ENCODE measurements around the gene ADAM12.

ADAM12 gene

DNA sequence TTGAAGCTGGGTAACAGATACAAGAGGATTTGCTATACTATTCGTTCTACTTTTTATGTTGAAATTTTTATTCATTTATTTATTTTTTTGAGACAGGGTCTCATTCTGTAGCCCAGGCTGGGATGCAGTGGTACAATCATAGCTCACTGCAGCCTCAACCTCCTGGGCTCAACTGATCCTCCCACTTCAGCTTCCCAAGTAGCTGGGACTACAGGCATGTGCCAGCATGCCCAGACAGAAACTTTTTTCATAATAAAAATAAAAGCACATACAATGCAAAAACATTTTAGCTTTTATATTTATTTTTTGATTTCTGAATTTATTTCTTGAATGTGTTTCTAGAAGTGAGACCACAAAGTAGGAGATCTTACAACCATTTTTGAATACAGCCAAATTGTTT lies 420.7 kb downstream of the ADAM12 start:
- TF ChIP-seq ELF4 (IDR thresholded peaks at IDR 0.05) = no peak
- ChIA-PET CTCF (no interaction called here), POLR2A (no interaction called here)
- DNase-seq (ENCODE audit: extremely low spot score) = no peak

DNA sequence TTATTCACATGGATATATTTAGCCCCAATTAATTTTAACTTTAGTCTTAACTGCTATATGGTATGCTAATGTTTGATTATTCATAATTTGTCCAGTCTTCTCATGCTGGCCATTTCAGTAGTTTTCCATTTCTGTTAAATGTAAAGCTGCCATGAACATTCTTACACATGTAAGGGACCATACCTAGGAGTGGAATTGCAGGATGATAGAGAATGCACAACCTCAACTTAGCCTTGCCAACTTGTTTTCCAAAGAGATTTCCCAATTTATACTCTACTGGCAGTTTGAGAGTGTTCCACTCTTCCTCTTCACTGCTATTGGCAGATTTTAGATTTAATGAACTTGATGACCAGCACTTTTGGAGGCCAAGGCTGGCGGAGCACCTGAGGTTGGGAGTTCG lies 423.7 kb downstream of the ADAM12 start:
- ChIA-PET CTCF (interaction anchor here (0.7 kb wide), 1 partner anchor 11 kb away, joined by 5 read pairs; no protein-coding TSS in a partner anchor), POLR2A (no interaction called here)
- no peak for DNase-seq (ENCODE audit: extremely low spot score)
- TF ChIP-seq SUZ12 (IDR thresholded peaks at IDR 0.05) (no peak), ELF4 (IDR thresholded peaks at IDR 0.05) (no peak), L3MBTL2 (conservative IDR thresholded peaks at IDR 0.05) (no peak), FOXM1 (IDR thresholded peaks at IDR 0.05; ENCODE audit: borderline replicate concordance) (no peak), ARNT (IDR thresholded peaks at IDR 0.05) (no peak), LEF1 (IDR thresholded peaks at IDR 0.05; ENCODE audit: borderline replicate concordance) (no peak), HDGF (IDR thresholded peaks at IDR 0.05; ENCODE audit: borderline replicate concordance) (no peak), FOXK2 (IDR thresholded peaks at IDR 0.05) (no peak), CTBP1 (IDR thresholded peaks at IDR 0.05; ENCODE audit: borderline replicate concordance) (no peak), TARDBP (IDR thresholded peaks at IDR 0.05) (no peak)
- TF ChIP-seq, protein P1, sequence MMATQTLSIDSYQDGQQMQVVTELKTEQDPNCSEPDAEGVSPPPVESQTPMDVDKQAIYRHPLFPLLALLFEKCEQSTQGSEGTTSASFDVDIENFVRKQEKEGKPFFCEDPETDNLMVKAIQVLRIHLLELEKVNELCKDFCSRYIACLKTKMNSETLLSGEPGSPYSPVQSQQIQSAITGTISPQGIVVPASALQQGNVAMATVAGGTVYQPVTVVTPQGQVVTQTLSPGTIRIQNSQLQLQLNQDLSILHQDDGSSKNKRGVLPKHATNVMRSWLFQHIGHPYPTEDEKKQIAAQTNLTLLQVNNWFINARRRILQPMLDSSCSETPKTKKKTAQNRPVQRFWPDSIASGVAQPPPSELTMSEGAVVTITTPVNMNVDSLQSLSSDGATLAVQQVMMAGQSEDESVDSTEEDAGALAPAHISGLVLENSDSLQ (IDR thresholded peaks at IDR 0.05) = no peak
